Upper lobe of left lung (tissue), 4 donors: ENCODE results near the gene DLAT.

Source experiments
- POLR2A ChIP-seq, 4 donors: fragments of 450-650 bp; IDR thresholded peaks; one replicate each; pipeline ENCODE4 v1.5.1; 2016 to 2017; ENCODE audit warnings: antibody characterized with exemption in 4 of 4, mild to moderate bottlenecking in 2 of 4
- TF ChIP-seq, protein P1 (sequence below), 6 experiments: fragments of 450-650 bp in 4 of 6; fragments of 200-600 bp in 2 of 6; sonication (generic) in 2 of 6; IDR thresholded peaks; one replicate each; pipeline ENCODE4 v1.5.1; 2016 to 2019; ENCODE audit warnings: antibody characterized with exemption in 6 of 6

DNA sequence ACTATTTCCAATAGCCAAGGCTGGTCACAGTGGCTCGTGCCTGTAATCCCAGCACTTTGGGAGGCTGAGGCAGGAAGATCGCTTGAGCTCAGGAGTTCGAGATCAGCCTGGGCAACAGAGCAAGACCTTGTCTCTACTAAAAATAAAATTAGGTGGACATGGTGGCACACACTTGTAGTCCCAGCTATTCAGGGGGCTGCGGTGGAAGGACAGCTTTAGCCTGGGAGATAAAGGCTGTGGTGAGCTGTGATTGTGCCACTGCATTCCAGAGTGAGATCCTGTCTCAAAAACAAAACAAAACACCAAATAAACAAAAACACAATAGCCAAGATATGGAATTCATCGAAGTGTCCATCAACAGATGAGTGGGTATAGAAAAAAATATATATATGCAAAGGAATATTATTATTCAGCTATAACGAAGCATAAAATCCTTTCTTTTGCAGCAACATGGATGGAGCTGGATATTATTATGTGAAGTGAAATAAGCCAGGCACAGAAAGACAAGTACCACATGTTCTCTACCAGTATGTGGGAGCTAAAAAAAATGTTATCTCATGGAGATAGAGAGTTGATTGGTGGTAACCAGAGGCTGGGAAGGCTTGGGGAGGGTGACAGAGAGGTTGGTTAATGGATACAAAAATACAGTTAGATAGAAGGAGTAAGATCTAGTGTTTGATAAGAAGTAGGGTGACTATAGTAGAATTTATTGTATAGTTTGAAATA lies 22.6 kb upstream of the DLAT start:
- TF ChIP-seq, protein P1, sequence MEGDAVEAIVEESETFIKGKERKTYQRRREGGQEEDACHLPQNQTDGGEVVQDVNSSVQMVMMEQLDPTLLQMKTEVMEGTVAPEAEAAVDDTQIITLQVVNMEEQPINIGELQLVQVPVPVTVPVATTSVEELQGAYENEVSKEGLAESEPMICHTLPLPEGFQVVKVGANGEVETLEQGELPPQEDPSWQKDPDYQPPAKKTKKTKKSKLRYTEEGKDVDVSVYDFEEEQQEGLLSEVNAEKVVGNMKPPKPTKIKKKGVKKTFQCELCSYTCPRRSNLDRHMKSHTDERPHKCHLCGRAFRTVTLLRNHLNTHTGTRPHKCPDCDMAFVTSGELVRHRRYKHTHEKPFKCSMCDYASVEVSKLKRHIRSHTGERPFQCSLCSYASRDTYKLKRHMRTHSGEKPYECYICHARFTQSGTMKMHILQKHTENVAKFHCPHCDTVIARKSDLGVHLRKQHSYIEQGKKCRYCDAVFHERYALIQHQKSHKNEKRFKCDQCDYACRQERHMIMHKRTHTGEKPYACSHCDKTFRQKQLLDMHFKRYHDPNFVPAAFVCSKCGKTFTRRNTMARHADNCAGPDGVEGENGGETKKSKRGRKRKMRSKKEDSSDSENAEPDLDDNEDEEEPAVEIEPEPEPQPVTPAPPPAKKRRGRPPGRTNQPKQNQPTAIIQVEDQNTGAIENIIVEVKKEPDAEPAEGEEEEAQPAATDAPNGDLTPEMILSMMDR (IDR thresholded peaks at IDR 0.05), result no peak
- TF ChIP-seq POLR2A (IDR thresholded peaks at IDR 0.05), result no peak
